Activated T-cell treated with anti-CD3 and anti-CD28 coated beads, Interleukin-2, amount 50 U/mL, for 24 hours (primary cell): ENCODE data around the gene NNMT.

ENCODE experiments used
- DNase-seq: peaks from one replicate; pipeline ENCODE4 v3.0.0-alpha.2; 2020
- H3K27ac Mint-ChIP-seq: 2 replicates; pipeline ENCODE4 v1.8.0; 2020; ENCODE audit warnings: mild to moderate bottlenecking, mixed read lengths
- H3K27me3 Mint-ChIP-seq: 2 replicates; pipeline ENCODE4 v1.8.0; 2020; ENCODE audit warnings: mixed read lengths
- H3K36me3 Mint-ChIP-seq: 2 replicates; pipeline ENCODE4 v1.8.0; 2020; ENCODE audit warnings: low read depth, mixed read lengths
- H3K4me1 Mint-ChIP-seq: 2 replicates; pipeline ENCODE4 v1.8.0; 2020; ENCODE audit warnings: low read depth, mixed read lengths
- H3K4me3 Mint-ChIP-seq: 2 replicates; pipeline ENCODE4 v1.8.0; 2020; ENCODE audit warnings: mild to moderate bottlenecking, moderate library complexity, mixed read lengths
- H3K9me3 Mint-ChIP-seq: 2 replicates; pipeline ENCODE4 v1.8.0; 2020; ENCODE audit warnings: mixed read lengths

Gene NNMT

DNA sequence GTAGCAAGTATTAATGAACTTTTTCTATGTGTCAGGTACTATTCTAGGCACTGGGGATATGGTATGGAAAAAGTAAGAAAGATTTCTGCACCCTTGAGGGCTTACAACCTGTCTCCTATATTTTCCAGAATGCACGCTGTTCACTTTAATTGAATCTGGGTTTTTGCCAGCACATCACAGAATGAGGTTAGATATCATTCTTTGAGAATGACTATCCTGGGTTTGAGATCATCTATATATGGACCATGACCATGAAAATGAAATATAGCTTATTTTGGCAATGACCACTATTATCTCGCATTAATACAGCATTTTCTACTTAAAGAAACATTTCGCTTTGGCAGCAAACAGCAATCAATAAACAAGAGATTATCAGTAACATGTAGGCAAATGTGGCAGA is 57.2 kb downstream of the NNMT start:
- Mint-ChIP-seq H3K4me3 (no peak overlapping the region), H3K27ac (no peak overlapping the region), H3K9me3 (no peaks in the 10 kb centered on the region), H3K4me1 (no peaks in the 10 kb centered on the region), H3K27me3 (peaks cover 3% of the 10 kb centered on the region), H3K36me3 (no peaks in the 10 kb centered on the region)
- no peak for DNase-seq

DNA sequence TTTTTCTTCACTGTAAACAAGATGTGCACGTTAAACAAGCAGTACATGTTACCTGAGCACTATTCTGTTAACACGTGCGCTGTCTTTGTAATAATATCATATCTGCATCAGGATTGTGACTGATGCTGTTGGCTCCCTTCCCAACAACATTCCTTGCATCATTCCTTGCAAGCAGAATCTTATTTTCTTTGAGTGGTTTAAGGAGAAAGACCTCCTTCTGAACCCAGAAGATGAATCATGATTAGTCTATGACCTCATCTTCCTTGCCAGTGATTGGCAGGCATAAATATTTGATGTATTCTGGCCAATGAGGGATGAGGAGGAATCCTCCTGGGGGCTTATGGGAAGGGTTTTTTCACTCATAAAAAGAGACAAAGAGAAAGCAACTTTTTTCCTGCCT is 57.9 kb downstream of the NNMT start:
- no peak for DNase-seq
- H3K36me3 Mint-ChIP-seq, result no peaks in the 10 kb centered on the region
- no peaks in the 10 kb centered on the region for H3K9me3 Mint-ChIP-seq
- H3K27me3 Mint-ChIP-seq, result peaks cover 8% of the 10 kb centered on the region
- H3K27ac Mint-ChIP-seq, result no peak overlapping the region
- H3K4me3 Mint-ChIP-seq, result no peak overlapping the region
- H3K4me1 Mint-ChIP-seq, result no peaks in the 10 kb centered on the region

DNA sequence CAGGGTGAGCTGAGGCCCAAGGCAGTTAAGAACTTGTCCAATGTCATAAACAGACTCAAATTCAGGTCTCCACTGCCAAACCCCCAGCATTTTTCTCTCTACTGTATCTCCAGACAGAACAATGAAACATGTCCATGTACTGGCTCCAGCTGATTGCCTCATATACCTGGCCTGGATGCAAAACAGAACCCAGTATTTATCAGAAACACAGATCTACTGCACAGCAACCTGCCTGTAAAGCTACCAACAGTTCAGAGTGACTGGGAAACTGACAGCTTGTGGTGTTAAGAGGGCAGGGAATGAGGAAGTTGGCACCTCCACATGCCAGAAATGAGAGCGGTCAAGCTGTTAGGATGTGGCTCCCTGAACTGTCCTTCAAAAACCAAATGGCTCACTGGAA is 62.5 kb downstream of the NNMT start:
- H3K27me3 Mint-ChIP-seq, result peaks cover 22% of the 10 kb centered on the region
- H3K9me3 Mint-ChIP-seq, result no peaks in the 10 kb centered on the region
- DNase-seq, result no peak
- no peaks in the 10 kb centered on the region for H3K4me1 Mint-ChIP-seq
- no peak overlapping the region for H3K27ac Mint-ChIP-seq
- H3K4me3 Mint-ChIP-seq, result no peak overlapping the region
- H3K36me3 Mint-ChIP-seq, result no peaks in the 10 kb centered on the region

DNA sequence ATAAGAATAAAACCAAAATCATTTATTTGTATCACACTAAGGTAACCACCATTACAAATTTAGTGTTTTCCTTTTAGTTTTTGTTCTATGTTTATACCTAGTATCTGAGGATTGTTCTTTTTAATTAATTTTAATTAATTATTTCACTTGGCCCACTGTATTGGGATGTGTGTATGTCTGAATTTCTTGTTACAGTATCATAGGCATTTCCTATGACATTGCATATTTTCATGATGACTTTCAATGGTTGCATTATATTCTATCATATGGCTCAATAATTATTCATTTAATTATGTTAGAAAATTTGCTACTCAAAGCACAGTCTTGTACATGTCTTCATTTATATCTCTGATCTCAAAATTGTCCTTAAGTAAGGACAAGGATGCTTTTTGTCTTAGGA is 63.1 kb downstream of the NNMT start:
- DNase-seq, result no peak
- Mint-ChIP-seq H3K36me3 (no peaks in the 10 kb centered on the region), H3K27me3 (peaks cover 26% of the 10 kb centered on the region), H3K4me1 (no peaks in the 10 kb centered on the region), H3K27ac (no peak overlapping the region), H3K9me3 (no peaks in the 10 kb centered on the region), H3K4me3 (no peak overlapping the region)

DNA sequence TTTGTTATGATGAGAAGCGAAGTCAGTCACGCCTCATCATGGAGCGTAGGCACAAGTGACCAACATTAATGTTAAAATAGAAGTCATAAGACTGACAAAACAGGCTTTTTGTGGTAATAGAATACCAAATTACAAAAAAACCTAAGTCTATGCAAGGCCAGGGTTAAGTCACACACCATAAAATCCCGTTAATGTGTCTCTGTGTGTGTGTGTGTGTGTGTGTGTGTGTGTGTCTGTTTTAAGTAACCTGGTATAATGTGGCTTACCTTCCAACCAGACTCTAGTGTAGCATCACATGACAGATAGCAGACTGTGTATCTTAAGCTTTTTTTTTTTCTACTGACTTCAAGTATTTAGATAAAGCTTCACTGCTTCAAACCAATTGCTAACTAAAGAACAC is 66.1 kb downstream of the NNMT start:
- Mint-ChIP-seq H3K4me1 (no peaks in the 10 kb centered on the region), H3K36me3 (no peaks in the 10 kb centered on the region)

DNA sequence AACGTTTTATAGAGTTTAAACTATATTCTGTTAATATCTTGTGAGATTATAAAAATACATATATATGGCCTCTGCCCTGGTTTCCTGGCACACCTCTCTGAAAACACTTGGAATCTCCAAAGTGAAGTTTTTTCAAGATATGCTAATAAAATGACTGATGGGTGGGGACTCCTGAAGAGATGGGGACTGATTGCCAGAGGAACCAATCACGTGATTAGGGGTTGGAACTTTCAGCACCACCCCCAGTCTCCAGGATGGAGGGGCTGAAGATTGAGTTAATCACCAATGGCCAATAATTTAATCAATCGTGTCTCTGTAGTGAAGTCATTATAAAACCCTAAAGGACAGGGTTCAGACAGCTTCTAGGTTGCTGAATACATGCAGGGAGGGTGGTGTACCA is 66.8 kb downstream of the NNMT start:
- H3K27ac Mint-ChIP-seq, result no peak overlapping the region
- H3K4me1 Mint-ChIP-seq, result no peaks in the 10 kb centered on the region
- no peak for DNase-seq
- no peak overlapping the region for H3K4me3 Mint-ChIP-seq
- H3K27me3 Mint-ChIP-seq, result peaks cover 37% of the 10 kb centered on the region
- H3K36me3 Mint-ChIP-seq, result no peaks in the 10 kb centered on the region
- H3K9me3 Mint-ChIP-seq, result no peaks in the 10 kb centered on the region

More for the DNA sequence above, 66.1 kb downstream of the NNMT start:
- Mint-ChIP-seq H3K27me3 (peaks cover 32% of the 10 kb centered on the region), H3K27ac (no peak overlapping the region), H3K4me3 (no peak overlapping the region), H3K9me3 (no peaks in the 10 kb centered on the region)
- DNase-seq, result no peak
